HG03571 (cell line): Measurements from ENCODE around the gene HASPIN.
A peak's percentile ranks its signal among the peaks of the same experiment; 100 is the strongest.
"Not testable (repeated sequence)": the region's sequence is repeated elsewhere in the genome, so short reads cannot be mapped to it uniquely, and the experiment has no call there.

Experiments
- ATAC-seq: cut with Tn5 transposase; IDR thresholded peaks from one replicate; pipeline ENCODE4 v1.9.1; 2021; ENCODE audit not compliant: unreplicated experiment

The HASPIN gene

DNA sequence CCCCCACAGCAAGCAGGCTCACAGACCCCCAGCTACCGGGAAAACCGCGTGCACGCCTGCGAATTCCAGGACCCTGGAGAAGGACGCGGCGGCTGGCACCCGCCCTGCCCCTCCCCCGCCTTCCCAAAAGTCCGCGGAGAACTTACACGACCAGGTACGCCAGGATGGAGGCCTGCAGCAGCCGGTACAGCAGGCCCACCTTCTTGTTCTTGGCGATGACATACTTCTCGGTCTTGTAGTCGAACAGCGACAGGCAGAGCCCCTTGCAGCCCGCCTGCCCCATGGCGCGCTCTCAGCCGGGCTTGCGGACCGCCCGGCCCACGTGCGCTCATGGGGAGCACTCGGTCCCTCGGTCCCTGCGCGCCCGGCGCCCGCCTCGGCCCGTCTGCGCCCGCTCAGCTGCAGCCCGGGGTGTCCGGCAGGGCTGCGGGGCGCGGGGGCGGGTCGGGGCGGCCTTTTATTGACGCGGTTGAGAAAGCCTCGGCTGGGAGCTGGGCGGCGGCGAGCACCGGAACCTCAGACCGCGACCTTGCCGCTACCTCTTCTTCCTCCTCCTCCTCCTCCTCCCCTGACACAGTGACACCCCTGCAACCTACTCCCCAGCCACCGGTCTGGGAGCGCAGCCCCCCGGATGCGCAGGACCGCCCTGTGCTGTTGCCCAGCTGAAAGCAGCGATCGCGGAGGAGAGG lies 27.8 kb upstream of the HASPIN start, which contains the start of gene P2RX5:
P2RX5 (minus strand) TSS at position 433 of the 689 bp plus-strand sequence; CDS start at position 283, 150 bp downstream.
- no peak for ATAC-seq

DNA sequence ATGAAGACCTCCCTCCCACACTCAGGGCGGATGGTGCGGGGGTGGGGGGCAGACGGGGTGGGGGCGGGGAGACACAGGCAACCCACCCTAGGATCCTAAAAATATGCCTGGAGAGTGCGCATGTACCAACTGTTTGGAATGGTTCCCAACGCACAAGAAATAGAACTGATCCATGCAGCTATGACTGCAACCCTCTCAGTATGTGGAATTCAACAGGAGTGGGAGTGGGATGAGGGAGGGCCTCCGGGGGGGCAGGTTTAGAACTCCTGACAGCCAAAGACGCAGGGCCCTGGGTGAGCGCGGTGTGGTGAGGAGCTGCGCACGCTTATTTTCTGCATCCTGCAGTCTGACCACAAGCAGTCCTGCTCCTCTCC lies 26.6 kb upstream of the HASPIN start:
- ATAC-seq, result no peak

DNA sequence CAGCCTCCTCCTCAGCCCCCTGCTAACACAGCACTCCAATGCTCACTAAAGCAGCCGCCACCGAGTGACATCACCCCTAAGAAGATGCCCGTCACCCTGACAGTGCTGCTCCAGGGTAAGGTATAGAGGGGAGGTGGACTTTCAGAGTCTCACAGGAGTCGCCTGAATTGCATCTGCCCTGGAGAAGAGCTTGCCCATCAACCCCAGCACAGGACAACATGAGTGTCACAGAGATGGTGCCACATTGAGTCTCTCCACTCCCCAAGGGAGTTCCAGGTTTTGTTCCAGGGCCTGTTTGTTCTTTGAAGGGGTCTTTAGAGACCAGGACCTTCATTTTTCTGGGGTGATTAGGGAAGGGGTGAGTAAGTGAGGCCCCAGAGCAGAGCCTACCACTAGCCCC lies 25.6 kb upstream of the HASPIN start:
- ATAC-seq, result no peak

DNA sequence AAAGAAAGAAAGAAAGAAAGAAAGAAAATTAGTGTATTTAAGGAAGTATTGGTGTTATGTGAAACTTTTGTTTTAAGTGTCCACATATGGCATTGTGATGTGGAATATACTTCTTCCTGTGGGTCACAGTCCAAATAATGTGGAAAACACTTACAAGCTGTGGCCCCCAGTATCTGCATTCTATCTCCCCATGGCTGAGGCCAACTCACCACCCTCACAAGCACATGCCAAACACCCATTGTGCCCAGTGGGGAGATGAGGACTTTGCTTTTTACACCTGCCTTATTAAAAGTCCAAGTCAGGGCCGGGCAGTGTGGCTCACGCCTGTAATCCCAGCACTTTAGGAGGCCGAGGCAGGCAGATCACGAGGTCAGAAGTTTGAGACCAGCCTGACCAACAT lies 23.8 kb upstream of the HASPIN start:
- ATAC-seq, result no peak

DNA sequence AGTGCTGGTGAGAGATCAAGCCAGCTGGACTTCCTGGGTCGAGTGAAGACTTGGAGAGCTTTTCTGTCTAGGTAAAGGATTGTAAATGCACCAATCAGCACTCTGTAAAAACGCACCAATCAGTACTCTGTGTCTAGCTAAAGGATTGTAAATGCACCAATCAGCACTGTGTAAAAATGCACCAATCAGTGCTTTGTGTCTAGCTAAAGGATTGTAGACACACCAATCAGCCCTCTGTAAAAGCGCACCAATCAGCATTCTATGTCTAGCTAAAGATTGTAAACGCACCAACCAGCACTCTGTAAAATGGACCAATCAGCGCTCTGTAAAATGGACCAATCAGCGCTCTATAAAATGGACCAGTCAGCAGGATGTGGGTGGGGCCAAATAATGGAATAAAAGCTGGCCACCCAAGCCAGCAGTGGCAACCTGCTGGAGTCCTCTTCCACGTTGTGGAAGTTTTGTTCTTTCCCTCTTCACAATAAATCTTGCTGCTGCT lies 21.6 kb upstream of the HASPIN start:
- not testable (repeated sequence) for ATAC-seq

DNA sequence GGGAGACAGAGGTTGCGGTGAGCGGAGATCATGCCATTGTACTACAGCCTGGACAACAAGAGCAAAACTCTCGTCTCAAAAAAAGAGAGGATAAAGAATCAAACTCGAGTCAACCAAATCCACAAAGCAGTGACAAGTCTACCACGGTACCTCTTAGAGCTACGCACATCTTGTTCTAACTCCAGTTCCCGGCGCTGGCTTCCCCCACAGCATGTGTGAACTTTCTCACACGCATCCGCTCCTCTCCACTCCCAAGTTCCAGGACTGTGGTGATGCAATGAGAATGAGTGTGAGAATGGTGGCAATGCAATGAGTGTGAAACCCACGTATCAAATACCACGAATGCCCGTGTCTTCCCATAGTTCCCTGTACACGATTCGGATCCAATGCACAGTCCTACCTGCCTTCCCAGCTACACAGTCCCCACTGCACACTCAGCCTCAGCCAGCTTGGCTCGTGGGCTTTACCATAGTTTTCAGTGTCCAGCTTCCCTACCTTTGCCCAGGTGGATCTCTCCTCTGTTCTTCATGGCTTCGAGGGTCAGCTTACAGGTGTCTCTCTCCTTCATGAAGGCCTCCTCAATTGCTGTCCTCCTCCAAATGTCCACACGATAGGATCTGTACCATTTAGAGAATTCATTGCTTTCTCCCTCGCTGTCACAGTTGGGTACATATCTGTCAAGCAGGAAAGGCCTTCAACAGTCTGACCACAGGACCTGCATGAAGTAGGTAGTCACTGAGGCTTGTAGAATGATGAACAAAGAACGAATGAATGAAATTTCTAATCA lies 18.6 kb upstream of the HASPIN start:
- no peak for ATAC-seq

DNA sequence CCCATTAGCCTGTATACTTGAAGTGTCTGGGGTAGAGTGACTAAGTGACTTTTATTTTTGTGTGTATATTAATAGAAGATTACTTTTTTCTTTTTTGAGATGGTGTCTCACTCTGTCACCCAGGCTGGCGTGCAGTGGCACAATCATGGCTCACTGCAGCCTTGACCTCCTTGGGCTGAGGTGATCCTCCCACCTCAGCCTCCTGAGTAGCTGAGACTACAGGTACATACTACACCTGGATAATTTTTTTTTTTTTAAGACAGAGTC lies 18.1 kb upstream of the HASPIN start:
- not testable (repeated sequence) for ATAC-seq

DNA sequence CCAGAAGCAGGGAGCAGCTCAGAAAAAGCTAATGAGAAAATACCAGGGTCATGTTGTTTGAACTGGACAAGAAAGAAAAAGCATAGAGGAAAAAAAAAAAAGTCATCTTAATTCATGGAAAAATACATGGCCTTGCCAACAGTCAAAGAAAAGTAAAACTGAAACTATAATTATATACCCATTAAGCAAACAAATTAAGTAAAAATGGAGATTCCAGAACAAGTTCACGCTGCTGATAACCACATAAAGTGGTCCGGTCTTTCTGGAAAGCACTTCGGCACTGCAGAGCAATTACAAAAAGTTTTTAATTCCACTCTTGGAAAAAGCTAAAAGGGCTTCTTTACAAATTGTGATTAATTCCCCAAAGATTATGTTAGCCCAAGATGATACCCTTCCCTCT lies 15.3 kb upstream of the HASPIN start:
- ATAC-seq, result no peak

DNA sequence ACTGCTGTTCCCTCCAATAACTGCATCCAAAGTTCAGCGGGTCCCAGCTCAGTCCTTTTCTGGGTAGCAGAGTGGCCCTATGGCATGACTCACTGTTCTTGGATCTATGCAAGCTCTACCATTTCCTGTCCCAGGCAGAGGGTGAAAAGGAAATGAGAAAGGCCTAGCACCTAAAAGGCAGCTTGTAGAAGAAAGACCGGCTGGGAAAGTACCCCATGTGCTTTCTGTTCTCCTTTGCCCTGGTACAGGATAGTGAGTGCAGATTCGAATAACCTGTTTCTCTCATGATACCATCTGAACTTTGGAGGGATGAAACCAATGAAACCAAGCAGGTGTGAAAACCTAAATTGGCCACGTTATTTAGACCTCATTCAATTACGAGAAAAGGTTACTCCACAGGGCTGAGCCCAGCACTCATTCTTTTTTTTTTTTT lies 12.7 kb upstream of the HASPIN start:
- peak; percentile 97 for ATAC-seq

DNA sequence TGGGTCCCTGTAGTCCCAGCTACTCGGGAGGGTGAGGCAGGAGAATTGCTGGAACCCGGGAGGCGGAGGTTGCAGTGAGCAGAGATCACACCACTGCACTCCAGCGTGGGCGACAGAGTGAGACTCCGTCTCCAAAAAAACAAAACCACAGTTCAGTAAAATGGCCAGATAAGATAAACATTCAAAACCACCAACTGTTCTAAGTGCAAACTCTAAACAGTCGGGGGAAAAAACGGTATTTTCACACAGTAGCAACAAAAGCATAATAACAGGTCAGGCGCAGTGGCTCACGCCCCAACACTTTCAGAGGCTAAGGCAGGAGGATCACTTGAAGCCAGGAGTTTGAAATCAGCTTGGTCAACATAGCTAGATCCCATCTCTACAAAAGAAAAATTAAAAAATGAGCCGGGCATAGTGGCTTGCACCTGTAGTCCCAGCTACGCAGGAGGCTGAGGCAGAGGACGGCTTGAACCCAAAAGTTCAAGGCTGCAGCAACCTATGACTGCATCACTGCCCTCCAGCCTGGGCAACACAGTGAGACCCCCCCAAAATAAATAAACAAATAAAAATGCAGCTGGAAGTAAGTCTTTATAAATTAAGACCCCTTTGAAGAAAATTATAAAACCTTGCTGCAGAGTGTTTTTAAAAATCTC lies 10.8 kb upstream of the HASPIN start:
- no peak for ATAC-seq

DNA sequence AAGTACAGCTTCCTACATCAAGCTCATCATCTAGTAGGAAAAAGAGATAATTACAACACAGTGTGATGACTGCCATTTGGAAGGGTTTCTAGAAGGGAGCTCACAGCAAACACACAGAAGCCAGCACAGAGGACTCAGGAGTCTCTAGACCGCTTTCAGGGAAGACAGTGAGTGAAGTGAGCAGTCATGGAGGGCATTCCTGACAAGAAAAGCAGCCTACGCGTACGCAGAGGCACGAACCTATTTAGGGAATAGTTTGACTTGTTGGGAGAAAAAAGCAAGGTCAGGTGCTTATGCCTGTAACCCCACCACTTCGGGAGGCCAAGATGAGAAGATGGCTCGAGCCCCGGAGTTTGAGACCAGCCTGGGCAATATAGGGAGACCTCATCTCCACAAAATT lies 8.4 kb upstream of the HASPIN start:
- ATAC-seq, result no peak

DNA sequence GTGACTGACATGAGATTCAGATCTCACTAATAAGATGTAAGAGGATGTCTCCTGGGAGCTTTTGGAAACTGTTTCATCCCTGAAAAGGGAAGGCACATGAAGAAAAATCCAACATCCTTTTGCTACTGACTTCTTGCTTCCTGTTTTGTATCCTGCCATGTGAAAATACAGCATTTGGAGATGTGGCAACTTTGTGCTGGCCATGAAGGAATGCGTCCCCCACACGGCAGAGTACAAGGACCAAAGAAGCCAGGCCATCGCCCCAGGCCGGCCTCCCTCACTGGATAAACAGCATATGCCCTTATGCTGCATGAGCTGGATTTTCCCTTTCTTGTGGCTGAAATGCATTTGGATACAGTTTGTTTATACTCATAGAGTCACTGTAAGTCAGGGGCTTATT lies 5.5 kb upstream of the HASPIN start:
- no peak for ATAC-seq

DNA sequence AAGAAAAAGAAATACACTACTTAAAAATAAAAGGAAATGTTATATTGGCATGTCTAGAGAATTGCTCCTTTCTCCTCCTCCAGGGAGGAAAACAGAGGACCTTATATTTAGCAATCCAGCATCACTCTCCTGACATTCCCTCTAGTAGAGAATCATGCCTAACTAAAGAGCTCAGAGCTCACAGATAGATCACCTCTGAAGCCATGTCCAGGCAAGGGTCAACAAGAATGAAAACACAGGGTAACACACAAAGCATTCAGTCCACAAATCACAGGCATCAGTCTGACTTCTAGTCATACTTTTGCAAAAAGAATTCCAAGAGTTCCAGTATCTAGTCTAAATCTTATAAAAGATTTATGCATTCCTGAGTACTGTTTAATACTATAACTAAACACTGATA lies 4.4 kb upstream of the HASPIN start:
- ATAC-seq, result no peak

DNA sequence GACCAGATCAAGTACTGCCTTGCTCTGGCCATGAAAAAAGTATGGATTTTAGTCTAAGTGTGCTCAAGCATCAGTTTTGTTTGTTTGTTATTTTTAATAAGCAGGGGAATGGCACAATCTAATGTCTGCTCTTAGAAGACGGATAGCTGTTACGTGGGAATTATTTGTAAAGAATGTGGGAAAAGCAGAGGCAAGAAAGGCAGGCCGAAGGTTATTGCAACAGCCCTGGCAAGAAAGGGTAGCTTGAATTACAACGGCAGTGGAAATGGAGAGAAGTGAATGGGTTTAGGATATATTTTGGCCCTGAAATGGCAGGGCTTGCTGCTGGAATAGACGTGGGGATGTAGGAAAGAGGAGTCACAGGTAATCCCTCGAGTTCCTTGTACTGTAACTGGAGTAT lies 987 bp upstream of the HASPIN start:
- no peak for ATAC-seq

DNA sequence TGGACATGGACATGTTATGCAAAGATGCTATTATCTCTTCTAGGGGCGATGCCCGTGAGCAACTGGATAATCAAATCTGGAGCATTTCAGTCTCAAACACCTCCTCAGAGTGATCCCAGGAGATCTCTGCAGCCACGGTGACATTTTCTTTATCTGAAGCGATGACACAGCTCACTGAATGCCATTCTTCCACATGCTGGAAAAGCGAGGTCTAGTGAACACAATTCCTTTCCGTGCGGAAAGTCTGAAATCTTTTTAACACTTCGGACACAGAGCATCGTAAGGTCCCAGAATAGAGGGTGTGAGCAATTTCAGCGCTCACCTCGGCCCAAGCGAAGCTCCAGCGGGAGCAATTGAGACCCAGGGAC lies 531 bp upstream of the HASPIN start:
- ATAC-seq, result no peak

DNA sequence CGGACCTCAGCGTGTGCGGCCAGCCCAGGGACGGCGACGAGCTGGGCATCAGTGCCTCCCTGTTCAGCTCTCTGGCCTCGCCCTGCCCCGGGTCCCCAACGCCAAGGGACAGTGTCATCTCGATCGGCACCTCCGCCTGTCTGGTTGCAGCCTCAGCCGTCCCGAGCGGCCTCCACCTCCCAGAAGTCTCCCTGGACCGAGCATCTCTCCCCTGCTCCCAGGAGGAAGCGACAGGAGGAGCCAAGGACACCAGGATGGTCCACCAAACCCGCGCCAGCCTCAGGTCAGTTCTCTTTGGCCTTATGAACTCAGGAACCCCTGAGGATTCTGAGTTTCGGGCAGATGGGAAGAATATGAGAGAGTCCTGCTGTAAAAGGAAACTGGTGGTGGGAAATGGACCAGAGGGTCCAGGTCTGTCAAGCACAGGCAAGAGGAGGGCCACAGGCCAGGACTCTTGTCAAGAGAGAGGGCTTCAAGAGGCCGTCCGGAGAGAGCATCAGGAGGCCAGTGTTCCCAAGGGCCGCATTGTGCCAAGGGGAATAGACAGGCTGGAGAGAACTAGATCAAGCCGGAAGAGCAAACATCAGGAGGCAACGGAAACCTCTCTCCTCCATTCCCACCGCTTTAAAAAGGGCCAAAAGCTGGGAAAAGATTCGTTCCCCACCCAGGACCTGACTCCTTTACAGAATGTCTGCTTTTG lies 825 bp downstream of the HASPIN start:
- no peak for ATAC-seq

DNA sequence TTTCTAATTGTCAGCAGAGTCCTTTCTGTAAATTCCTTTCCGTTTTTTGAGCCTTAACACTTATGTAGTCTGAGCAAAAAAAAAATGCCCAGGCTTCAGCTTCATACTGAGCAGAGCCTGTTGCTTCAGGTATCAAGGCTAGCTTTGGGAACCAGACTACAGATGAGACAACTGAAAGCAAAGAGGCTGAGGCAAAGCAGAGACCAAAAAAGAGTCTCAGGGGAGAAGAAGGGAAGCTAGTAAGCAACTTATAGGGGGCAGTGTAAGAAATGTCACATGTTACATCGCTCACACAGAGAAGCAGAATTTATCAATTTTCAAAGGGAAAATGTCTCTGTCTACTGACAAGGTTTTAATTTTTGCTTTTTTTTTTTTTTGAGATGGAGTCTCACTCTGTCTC lies 3.3 kb downstream of the HASPIN start:
- ATAC-seq, result no peak

DNA sequence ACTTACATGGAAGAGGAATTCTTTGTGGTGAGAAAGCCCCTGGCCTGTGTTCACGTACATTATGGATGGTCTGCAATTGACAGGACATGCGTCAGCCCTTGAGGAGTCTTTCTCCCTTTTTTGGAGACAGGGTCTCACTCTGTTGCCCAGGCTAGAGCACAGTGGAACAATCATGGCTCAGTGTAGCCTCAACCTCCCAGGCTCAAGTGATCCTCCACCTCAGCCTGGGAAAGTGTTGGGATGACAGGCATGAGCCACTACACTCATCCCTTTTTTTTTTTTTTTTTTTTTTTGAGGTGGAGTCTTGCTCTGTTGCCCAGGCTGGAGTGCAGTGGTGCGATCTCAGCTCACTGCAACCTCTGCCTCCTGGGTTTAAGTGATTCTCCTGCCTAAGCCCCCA lies 4.4 kb downstream of the HASPIN start:
- ATAC-seq, result not testable (repeated sequence)

DNA sequence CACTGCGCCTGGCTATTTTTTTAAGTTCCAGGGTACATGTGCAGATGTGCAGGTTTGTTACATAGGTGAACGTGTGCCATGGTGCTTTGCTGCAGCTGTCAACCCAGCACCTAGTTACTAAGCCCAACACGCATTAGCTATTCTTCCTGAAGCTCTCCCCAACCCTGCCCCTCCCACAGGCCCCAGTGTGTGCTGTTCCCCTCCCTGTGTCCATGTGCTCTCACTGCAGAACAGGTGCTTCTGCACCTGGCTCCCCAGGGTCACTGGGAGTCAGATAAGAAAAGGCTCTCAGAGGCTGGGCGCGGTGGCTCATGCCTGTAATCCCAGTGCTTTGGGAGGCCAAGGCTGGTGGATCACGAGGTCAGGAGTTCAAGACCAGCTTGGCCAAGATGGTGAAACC lies 6.2 kb downstream of the HASPIN start:
- no peak for ATAC-seq

DNA sequence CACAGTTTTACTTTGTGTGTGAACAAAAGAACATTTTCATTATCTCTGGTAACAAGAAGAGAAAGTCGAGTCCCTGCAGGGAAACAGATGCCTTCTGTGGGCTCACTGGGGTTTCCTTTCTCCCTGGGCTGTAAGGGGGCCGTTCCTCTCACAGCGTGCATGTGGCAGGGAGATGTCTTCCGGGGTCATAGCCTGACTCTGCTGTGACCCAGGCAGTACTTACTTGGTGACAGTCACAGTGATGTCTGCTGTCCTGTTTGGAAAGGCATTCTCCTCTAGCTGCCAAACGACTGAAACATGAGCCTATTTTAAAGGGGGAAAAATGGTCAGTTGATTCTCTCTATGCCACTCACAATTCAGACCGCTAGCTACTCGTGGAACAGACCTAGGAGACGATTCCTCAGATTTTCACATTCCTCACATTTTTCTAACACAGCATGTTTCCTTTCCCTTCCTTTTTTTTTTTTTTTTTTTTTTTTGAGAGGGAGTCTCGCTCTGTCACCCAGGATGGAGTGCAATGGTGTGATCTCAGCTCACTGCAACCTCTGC lies 7.3 kb downstream of the HASPIN start:
- no peak for ATAC-seq

DNA sequence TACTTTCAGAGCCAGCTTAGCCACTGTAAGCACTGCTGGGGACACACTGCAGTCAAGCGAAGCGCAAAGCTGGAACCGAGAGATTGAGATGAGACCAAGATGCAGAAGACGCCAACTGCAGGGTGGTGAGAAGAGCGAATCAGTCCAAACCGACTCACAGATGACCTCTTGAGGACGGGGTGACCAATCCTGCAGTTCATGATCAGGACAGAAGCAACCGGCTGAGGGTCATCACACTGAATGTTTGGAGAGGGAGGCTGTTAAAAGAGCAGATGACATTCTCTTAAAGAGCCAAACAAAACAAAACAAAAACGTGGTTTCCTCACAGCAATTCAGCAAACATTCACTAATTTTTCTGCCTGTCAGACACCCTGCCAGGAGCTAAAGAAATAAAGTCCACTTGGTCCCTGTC lies 8.5 kb downstream of the HASPIN start:
- no peak for ATAC-seq
